GM23248 (cell line): ENCODE data around the gene MGAT5. TPM values are rescaled to one million over a fixed set of nuclear protein-coding genes. Genes with fewer than 3 reads are reported as not detected.

Source experiments
- DNase-seq: peaks from one replicate; pipeline ENCODE4 v3.0.0-alpha.2; 2015
- H2AFZ ChIP-seq: fragments of 200-600 bp; sonication (generic); 2 replicates; pipeline ENCODE4 v1.6.1; 2016; ENCODE audit warnings: antibody characterized with exemption
- H3F3A ChIP-seq: fragments of 200-600 bp; sonication (generic); 2 replicates; pipeline ENCODE4 v1.6.1; 2016; ENCODE audit warnings: mild to moderate bottlenecking, antibody characterized with exemption, mixed run types; ENCODE audit not compliant: insufficient read depth
- H3K27ac ChIP-seq: fragments of 200-600 bp; sonication (generic); 2 replicates; pipeline ENCODE4 v1.5.1; 2016; ENCODE audit warnings: mild to moderate bottlenecking
- H3K27me3 ChIP-seq: fragments of 200-600 bp; sonication (generic); replicated peaks from 2 replicates; pipeline ENCODE4 v1.6.1; 2016; ENCODE audit warnings: mild to moderate bottlenecking; ENCODE audit not compliant: insufficient read depth
- H3K36me3 ChIP-seq: fragments of 200-600 bp; sonication (generic); 2 replicates; pipeline ENCODE4 v1.6.1; 2016; ENCODE audit warnings: low read depth, mild to moderate bottlenecking
- H3K4me1 ChIP-seq: fragments of 200-600 bp; sonication (generic); 2 replicates; pipeline ENCODE4 v1.6.1; 2016; ENCODE audit warnings: mild to moderate bottlenecking; ENCODE audit not compliant: insufficient read depth
- H3K4me2 ChIP-seq: fragments of 200-600 bp; sonication (generic); one replicate; pipeline ENCODE4 v1.6.1; 2016; ENCODE audit warnings: mild to moderate bottlenecking; ENCODE audit not compliant: unreplicated experiment
- H3K4me3 ChIP-seq: fragments of 200-600 bp; sonication (generic); 2 replicates; pipeline ENCODE4 v1.5.1; 2016; ENCODE audit warnings: mild to moderate bottlenecking
- H3K79me2 ChIP-seq: fragments of 200-600 bp; sonication (generic); 2 replicates; pipeline ENCODE4 v1.6.1; 2016; ENCODE audit warnings: mild to moderate bottlenecking; ENCODE audit not compliant: insufficient read depth
- H3K9ac ChIP-seq: fragments of 200-600 bp; sonication (generic); 2 replicates; pipeline ENCODE4 v1.6.1; 2016; ENCODE audit warnings: mild to moderate bottlenecking
- H3K9me2 ChIP-seq: fragments of 200-600 bp; sonication (generic); 2 replicates; pipeline ENCODE4 v1.6.1; 2016; ENCODE audit warnings: mixed run types, mild to moderate bottlenecking, moderate library complexity; ENCODE audit not compliant: insufficient read depth
- H3K9me3 ChIP-seq: fragments of 200-600 bp; sonication (generic); one replicate; pipeline ENCODE4 v1.6.1; 2017; ENCODE audit warnings: low read depth
- H4K20me1 ChIP-seq: fragments of 200-600 bp; sonication (generic); 2 replicates; pipeline ENCODE4 v1.6.0; 2016; ENCODE audit not compliant: insufficient read depth
- EZH2 ChIP-seq: fragments of 200-600 bp; sonication (generic); IDR thresholded peaks from 2 replicates; pipeline ENCODE4 v1.6.1; 2018; ENCODE audit warnings: antibody characterized with exemption, mild to moderate bottlenecking; ENCODE audit not compliant: insufficient read depth, poor library complexity, severe bottlenecking
- EZH2phosphoT487 ChIP-seq: fragments of 200-600 bp; sonication (generic); IDR thresholded peaks from 2 replicates; pipeline ENCODE4 v1.6.1; 2018; ENCODE audit warnings: antibody characterized with exemption, moderate library complexity, mild to moderate bottlenecking, low read depth; ENCODE audit not compliant: insufficient read depth
- WGBS, 2 experiments: methylation state at CpG; one replicate each; pipeline ENCODE4 v1.1.6; 2015 to 2017; ENCODE audit warnings: low lambda C conversion rate in 2 of 2, low coverage in 1 of 2; ENCODE audit errors: missing lambda C conversion rate in 2 of 2; 5-methylcytosine and 5-hydroxymethylcytosine counted together
- in situ Hi-C: fragments of 300-500 bp; cut with MboI; formaldehyde crosslinking; loops from 2 replicates; pipeline ENCODE4 v1.15.0; 2020
- polyA plus RNA-seq: library from polyadenylated mRNA; unstranded; fragments of >200 nt; fragmentation: Nextera tagmentation; extraction: Ambion mirVana; gene quantifications from 2 replicates; pipeline ENCODE4 v1.2.1, GENCODE V29; 2016
- total RNA-seq: library from RNA; depleted of rRNA; stranded (reverse); fragments of >200 nt; shearing (Covaris generic); gene quantifications from 2 replicates; pipeline ENCODE4 v1.2.3, GENCODE V29; 2014

The MGAT5 gene
- total and polyA plus RNA-seq, 2 experiments from 2014 or later = 1.8 to 15.9 TPM

- Histone ChIP-seq H3K4me2 (no peak overlapping the region), H4K20me1 (no peaks in the 10 kb centered on the region), H3K27me3 (no peaks in the 10 kb centered on the region), H3K79me2 (no peaks in the 10 kb centered on the region; the same call in 1 of the 2 replicates), H3K9me2 (no peaks in the 10 kb centered on the region), H3K9me3 (no peaks in the 10 kb centered on the region), H3K4me1 (peaks cover 6% of the 10 kb centered on the region), H3K4me3 (no peak overlapping the region), H3K9ac (no peak overlapping the region), H2AFZ (no peak overlapping the region), H3K36me3 (no peaks in the 10 kb centered on the region), H3F3A (peaks cover 12% of the 10 kb centered on the region), H3K27ac (no peak overlapping the region)
- DNase-seq = no peak
- in situ Hi-C loops = no loop called here
- no peak for TF ChIP-seq EZH2
- no peak for TF ChIP-seq EZH2phosphoT487
- WGBS, 2 experiments = 91 to 97% methylated on average over 2 of the region's 2 CpGs
Observed at GRCh38 chr2:134306521-134306920, 52.6 kb downstream of the MGAT5 start.

DNA sequence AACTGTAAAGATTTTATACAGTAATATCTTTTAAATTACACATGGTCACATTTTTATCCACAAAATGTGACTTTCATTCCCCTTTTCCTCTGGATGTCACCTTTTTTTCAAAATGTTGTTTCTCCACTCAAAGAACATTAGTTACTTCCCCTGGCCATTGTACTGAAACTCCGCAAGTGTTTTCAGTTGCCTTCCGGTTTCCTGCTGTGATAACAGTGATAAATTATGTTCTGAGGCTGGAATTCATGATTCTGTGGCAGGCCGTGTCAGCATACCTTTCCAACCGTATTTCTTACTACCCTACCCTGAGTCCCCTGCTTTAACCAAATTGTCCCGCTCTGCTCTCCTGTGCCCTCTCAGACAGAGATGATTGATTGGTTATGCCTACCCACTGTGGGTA is 53.5 kb downstream of the MGAT5 start:
- H3K79me2 ChIP-seq = no peaks in the 10 kb centered on the region; the same call in 1 of the 2 replicates
- WGBS, 2 experiments = 89 to 92% methylated on average over 5 of the region's 5 CpGs
- no peaks in the 10 kb centered on the region for H3K9me3 ChIP-seq
- no peak overlapping the region for H2AFZ ChIP-seq
- TF ChIP-seq EZH2 (no peak), EZH2phosphoT487 (no peak)
- in situ Hi-C loops = no loop called here
- H3K27me3 ChIP-seq = no peaks in the 10 kb centered on the region
- DNase-seq = no peak
- H3K9me2 ChIP-seq = no peaks in the 10 kb centered on the region
- no peaks in the 10 kb centered on the region for H3K4me1 ChIP-seq
- H3F3A ChIP-seq = 0 out of 2 replicates have a peak, but pooled peaks cover 4% of the 10 kb centered on the region
- H3K4me2 ChIP-seq = no peak overlapping the region
- H4K20me1 ChIP-seq = no peaks in the 10 kb centered on the region
- no peak overlapping the region for H3K27ac ChIP-seq
- H3K9ac ChIP-seq = no peak overlapping the region
- H3K4me3 ChIP-seq = no peak overlapping the region
- no peaks in the 10 kb centered on the region for H3K36me3 ChIP-seq

GRCh38 chr2:134308474-134309385 is 54.9 kb downstream of the MGAT5 start:
- in situ Hi-C loops = no loop called here
- H3K27me3 ChIP-seq = no peaks in the 10 kb centered on the region
- no peaks in the 10 kb centered on the region for H3K9me3 ChIP-seq
- H3K9me2 ChIP-seq = no peaks in the 10 kb centered on the region
- no peaks in the 10 kb centered on the region for H3K4me1 ChIP-seq
- H3K4me2 ChIP-seq = no peak overlapping the region
- no peak overlapping the region for H3K27ac ChIP-seq
- H4K20me1 ChIP-seq = no peaks in the 10 kb centered on the region
- H3K79me2 ChIP-seq = no peaks in the 10 kb centered on the region; the same call in 1 of the 2 replicates
- H2AFZ ChIP-seq = no peak overlapping the region
- no peak overlapping the region for H3K9ac ChIP-seq
- 76 to 82% methylated on average over 3 of the region's 3 CpGs for WGBS, 2 experiments
- H3K36me3 ChIP-seq = no peaks in the 10 kb centered on the region
- no peaks in the 10 kb centered on the region for H3F3A ChIP-seq
- DNase-seq = no peak
- TF ChIP-seq EZH2 (no peak), EZH2phosphoT487 (no peak)
- no peak overlapping the region for H3K4me3 ChIP-seq

- TF ChIP-seq EZH2 (no peak), EZH2phosphoT487 (no peak)
- H4K20me1 ChIP-seq = no peaks in the 10 kb centered on the region
- in situ Hi-C loops = no loop called here
- no peak overlapping the region for H3K27ac ChIP-seq
- H3K9me2 ChIP-seq = no peaks in the 10 kb centered on the region
- no peaks in the 10 kb centered on the region for H3F3A ChIP-seq
- WGBS, 2 experiments = 77 to 87% methylated on average over 3 of the region's 3 CpGs
- H3K9me3 ChIP-seq = no peaks in the 10 kb centered on the region
- no peaks in the 10 kb centered on the region; the same call in 1 of the 2 replicates for H3K79me2 ChIP-seq
- H3K4me1 ChIP-seq = no peaks in the 10 kb centered on the region
- DNase-seq = no peak
- H3K9ac ChIP-seq = no peak overlapping the region
- H2AFZ ChIP-seq = no peak overlapping the region
- H3K4me2 ChIP-seq = no peak overlapping the region
- no peaks in the 10 kb centered on the region for H3K27me3 ChIP-seq
- no peaks in the 10 kb centered on the region for H3K36me3 ChIP-seq
- no peak overlapping the region for H3K4me3 ChIP-seq
Observed at GRCh38 chr2:134310107-134311079, 56.5 kb downstream of the MGAT5 start.
